Activated CD4-positive, alpha-beta memory T cell treated with anti-CD3 and anti-CD28 coated beads, Interleukin-2, amount 10 ng/mL, durations not matched to agents 7 days and 5 days (primary cell): ENCODE results near the gene SLC35D1. TPM values are rescaled to one million over a fixed set of nuclear protein-coding genes. Genes with fewer than 3 reads are reported as not detected.

Experiments
- CTCF ChIA-PET: fragments of 350-600 bp; sonication (Branson Sonifier 250); formaldehyde crosslinking; loops from one replicate; lab custom pipeline; 2021; ENCODE audit warnings: antibody characterized with exemption, inconsistent platforms; lab: Charles Lee
- POLR2A ChIA-PET: fragments of 350-600 bp; sonication (Branson Sonifier 250); formaldehyde crosslinking; loops from one replicate; lab custom pipeline; 2021; ENCODE audit warnings: antibody characterized with exemption; lab: Charles Lee
- DNase-seq: peaks from one replicate; pipeline ENCODE4 v3.0.0-alpha.2; 2020
- H3K27ac Mint-ChIP-seq: one replicate; pipeline ENCODE4 v1.8.0; 2021; ENCODE audit warnings: mild to moderate bottlenecking, mixed read lengths
- H3K27me3 Mint-ChIP-seq: one replicate; pipeline ENCODE4 v1.8.0; 2021; ENCODE audit warnings: mixed read lengths
- H3K36me3 Mint-ChIP-seq: one replicate; pipeline ENCODE4 v1.8.0; 2021; ENCODE audit warnings: low read depth, mixed read lengths
- H3K4me1 Mint-ChIP-seq: one replicate; pipeline ENCODE4 v1.8.0; 2021; ENCODE audit warnings: mixed read lengths
- H3K4me3 Mint-ChIP-seq: one replicate; pipeline ENCODE4 v1.8.0; 2021; ENCODE audit warnings: mild to moderate bottlenecking, mixed read lengths
- H3K9me3 Mint-ChIP-seq: one replicate; pipeline ENCODE4 v1.8.0; 2021; ENCODE audit warnings: mixed read lengths
- total RNA-seq, 2 experiments: library from RNA; stranded (reverse); gene quantifications; one replicate each; pipeline ENCODE4 v1.2.3, GENCODE V29; 2021

Gene SLC35D1
- total RNA-seq, 2 experiments from 2014 or later, result 14.2 to 15.7 TPM

DNA sequence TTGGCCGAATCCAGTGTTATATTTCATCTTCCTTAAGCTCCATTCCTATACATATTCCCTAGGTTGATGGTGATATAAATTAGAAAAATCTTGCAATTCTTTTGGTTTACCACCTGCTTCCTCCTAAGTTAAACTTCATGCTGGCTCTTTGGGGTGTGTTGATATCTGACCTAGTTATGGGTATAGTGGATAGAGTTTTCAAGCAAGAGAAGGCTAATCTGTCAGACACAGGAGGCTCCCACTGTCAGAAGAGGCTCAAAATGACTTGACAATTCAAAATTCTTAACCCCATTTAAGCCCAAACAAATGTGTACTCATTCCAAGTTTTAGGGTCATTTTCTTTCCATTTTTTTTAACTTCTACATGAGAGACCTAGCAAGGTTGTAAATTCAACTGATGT lies 8.5 kb upstream of the SLC35D1 start:
- no peak for DNase-seq
- Mint-ChIP-seq H3K36me3 (peaks cover 4% of the 10 kb centered on the region), H3K27ac (no peak overlapping the region), H3K27me3 (peaks cover 14% of the 10 kb centered on the region), H3K4me1 (no peaks in the 10 kb centered on the region), H3K4me3 (no peak overlapping the region), H3K9me3 (peaks cover 10% of the 10 kb centered on the region)
- ChIA-PET CTCF (no interaction called here), POLR2A (no interaction called here)

DNA sequence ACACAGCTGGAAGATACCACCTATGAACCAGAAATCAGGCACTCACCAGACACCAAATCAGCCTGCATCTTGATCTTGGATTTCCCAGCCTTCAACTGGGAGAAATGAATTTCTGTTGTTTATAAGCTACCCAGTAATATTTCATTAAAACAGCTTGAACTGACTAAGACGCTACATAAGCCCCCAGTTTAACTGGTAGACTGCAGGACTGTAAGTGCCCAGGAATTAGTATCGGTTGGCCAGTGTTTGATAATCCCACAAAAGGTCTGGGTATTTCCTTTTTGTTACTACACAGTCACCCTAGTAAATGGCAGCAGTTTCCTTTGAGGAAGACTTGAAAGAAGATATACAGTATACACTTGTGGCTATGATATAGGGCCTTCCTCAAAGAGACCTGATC lies 7.3 kb upstream of the SLC35D1 start:
- no peak for DNase-seq
- Mint-ChIP-seq H3K4me1 (no peaks in the 10 kb centered on the region), H3K36me3 (no peaks in the 10 kb centered on the region), H3K9me3 (peaks cover 2% of the 10 kb centered on the region), H3K27me3 (peaks cover 14% of the 10 kb centered on the region), H3K4me3 (no peak overlapping the region), H3K27ac (no peak overlapping the region)
- POLR2A ChIA-PET, result interaction anchor here (1.1 kb wide), 1 partner anchor 78 kb away, joined by 3 read pairs; no protein-coding TSS in a partner anchor
- CTCF ChIA-PET, result interaction anchor here (0.6 kb wide), 1 partner anchor 187 kb away, joined by 3 read pairs; no protein-coding TSS in a partner anchor

DNA sequence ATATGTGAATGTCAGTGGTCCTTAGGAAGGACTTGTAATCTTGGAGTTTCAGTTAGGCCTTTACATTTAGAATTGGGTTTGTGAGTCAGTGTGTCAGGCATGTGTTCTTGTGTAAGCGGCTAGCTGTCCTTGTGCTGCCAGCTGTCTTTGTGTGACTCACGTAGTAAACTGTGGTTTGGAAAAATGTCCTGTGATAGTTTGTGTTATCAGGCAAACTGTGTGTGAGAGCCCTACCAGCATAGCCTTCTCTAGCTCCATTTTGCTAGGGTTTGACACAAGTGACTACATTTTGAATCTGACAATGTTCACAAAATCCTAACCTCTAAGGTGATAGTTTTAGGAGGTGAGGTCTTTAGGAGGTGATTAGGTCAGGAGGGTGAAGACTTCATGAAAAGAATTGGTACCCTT lies 6.9 kb upstream of the SLC35D1 start:
- no peak for DNase-seq
- H3K9me3 Mint-ChIP-seq, result peaks cover 2% of the 10 kb centered on the region
- no peaks in the 10 kb centered on the region for H3K4me1 Mint-ChIP-seq
- H3K27me3 Mint-ChIP-seq, result peaks cover 14% of the 10 kb centered on the region
- no peaks in the 10 kb centered on the region for H3K36me3 Mint-ChIP-seq
- H3K4me3 Mint-ChIP-seq, result no peak overlapping the region
- ChIA-PET POLR2A (interaction anchor here (1.1 kb wide), 1 partner anchor 78 kb away, joined by 3 read pairs; no protein-coding TSS in a partner anchor), CTCF (no interaction called here)
- no peak overlapping the region for H3K27ac Mint-ChIP-seq

DNA sequence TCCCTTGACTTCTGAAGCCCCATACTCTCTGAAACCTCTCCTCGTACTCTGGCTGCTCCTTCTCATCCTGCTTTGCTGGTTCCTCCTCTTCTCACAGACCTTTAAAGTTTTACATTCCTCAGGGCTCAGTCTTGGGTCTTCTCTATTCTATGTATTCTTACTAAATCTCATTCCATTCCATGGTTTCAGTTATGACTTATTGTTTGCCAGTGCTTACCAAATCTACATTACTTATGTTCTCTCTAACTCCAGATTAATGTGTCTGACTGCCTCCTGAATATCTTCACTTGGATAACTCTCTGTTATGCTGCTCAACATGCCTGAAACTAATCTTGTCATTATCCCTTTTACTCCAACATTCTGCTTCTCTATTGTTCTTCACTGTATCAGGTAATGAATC lies 5.4 kb upstream of the SLC35D1 start:
- no peak overlapping the region for H3K4me3 Mint-ChIP-seq
- no peak overlapping the region for H3K27ac Mint-ChIP-seq
- POLR2A ChIA-PET, result no interaction called here
- H3K27me3 Mint-ChIP-seq, result peaks cover 11% of the 10 kb centered on the region
- no peaks in the 10 kb centered on the region for H3K9me3 Mint-ChIP-seq
- H3K36me3 Mint-ChIP-seq, result peaks cover 2% of the 10 kb centered on the region
- DNase-seq, result no peak
- H3K4me1 Mint-ChIP-seq, result peaks cover 7% of the 10 kb centered on the region
- CTCF ChIA-PET, result no interaction called here

DNA sequence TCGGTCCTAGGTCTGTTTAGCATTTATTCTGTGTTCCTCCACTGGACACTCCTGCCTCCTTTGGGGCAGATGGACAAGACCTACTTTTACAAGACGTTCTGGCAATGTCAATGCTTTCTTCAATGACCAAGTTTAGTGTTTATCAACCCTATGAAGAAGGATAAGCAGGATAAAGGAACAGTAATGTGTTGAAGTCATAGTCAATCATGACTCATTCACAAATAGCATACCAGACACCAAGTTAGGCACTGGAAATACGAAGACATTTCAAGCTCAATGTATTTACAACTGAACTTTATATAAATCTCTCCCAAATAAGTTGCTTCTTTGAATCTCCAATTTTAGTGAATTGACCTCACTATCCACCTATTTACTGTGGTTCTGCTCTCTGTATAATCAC lies 4.8 kb upstream of the SLC35D1 start:
- no peak overlapping the region for H3K27ac Mint-ChIP-seq
- peaks cover 8% of the 10 kb centered on the region for H3K27me3 Mint-ChIP-seq
- DNase-seq, result no peak
- H3K9me3 Mint-ChIP-seq, result no peaks in the 10 kb centered on the region
- H3K4me3 Mint-ChIP-seq, result no peak overlapping the region
- peaks cover 2% of the 10 kb centered on the region for H3K36me3 Mint-ChIP-seq
- ChIA-PET CTCF (no interaction called here), POLR2A (no interaction called here)
- peaks cover 9% of the 10 kb centered on the region for H3K4me1 Mint-ChIP-seq

GRCh38 chr1:67058242-67058641 lies 4.3 kb upstream of the SLC35D1 start:
- Mint-ChIP-seq H3K36me3 (peaks cover 2% of the 10 kb centered on the region), H3K27ac (no peak overlapping the region), H3K4me1 (peaks cover 9% of the 10 kb centered on the region), H3K9me3 (no peaks in the 10 kb centered on the region), H3K4me3 (no peak overlapping the region), H3K27me3 (peaks cover 8% of the 10 kb centered on the region)
- no peak for DNase-seq
- ChIA-PET CTCF (no interaction called here), POLR2A (interaction anchor here (0.8 kb wide), 1 partner anchor 886 kb away, joined by 3 read pairs; no protein-coding TSS in a partner anchor)

GRCh38 chr1:67053535-67053784 lies 488 bp downstream of the SLC35D1 start:
- CTCF ChIA-PET, result interaction anchor here (1.1 to 7.5 kb wide), 6 partner anchors 57 to 287 kb away, joined by 3 to 45 read pairs (median 6); partner anchors contain the start of genes DNAI4 and MIER1
- H3K4me3 Mint-ChIP-seq, result peak overlapping the region; percentile 81
- POLR2A ChIA-PET, result interaction anchor here (0.6 to 2.9 kb wide), 24 partner anchors 10 to 871 kb away, joined by 3 to 23 read pairs (median 5); partner anchors contain the start of genes DNAI4, GADD45A, IL23R and MIER1
- no peaks in the 10 kb centered on the region for H3K27me3 Mint-ChIP-seq
- H3K36me3 Mint-ChIP-seq, result peaks cover 28% of the 10 kb centered on the region
- peaks cover 31% of the 10 kb centered on the region for H3K4me1 Mint-ChIP-seq
- DNase-seq, result no peak
- H3K9me3 Mint-ChIP-seq, result no peaks in the 10 kb centered on the region
- peak overlapping the region; percentile 84 for H3K27ac Mint-ChIP-seq

- H3K27me3 Mint-ChIP-seq, result no peaks in the 10 kb centered on the region
- H3K4me1 Mint-ChIP-seq, result peaks cover 31% of the 10 kb centered on the region
- no peaks in the 10 kb centered on the region for H3K9me3 Mint-ChIP-seq
- H3K36me3 Mint-ChIP-seq, result peaks cover 28% of the 10 kb centered on the region
- H3K27ac Mint-ChIP-seq, result peak overlapping the region; percentile 82
- H3K4me3 Mint-ChIP-seq, result peak overlapping the region; percentile 81
- ChIA-PET POLR2A (interaction anchor here (0.6 to 2.9 kb wide), 23 partner anchors 9 to 871 kb away, joined by 3 to 23 read pairs (median 5); partner anchors contain the start of genes DNAI4, GADD45A, IL23R and MIER1), CTCF (interaction anchor here (1.1 to 7.5 kb wide), 6 partner anchors 57 to 286 kb away, joined by 3 to 45 read pairs (median 6); partner anchors contain the start of genes DNAI4 and MIER1)
- DNase-seq, result peak; percentile 31
Observed at GRCh38 chr1:67052741-67053534, 1.0 kb downstream of the SLC35D1 start.

DNA sequence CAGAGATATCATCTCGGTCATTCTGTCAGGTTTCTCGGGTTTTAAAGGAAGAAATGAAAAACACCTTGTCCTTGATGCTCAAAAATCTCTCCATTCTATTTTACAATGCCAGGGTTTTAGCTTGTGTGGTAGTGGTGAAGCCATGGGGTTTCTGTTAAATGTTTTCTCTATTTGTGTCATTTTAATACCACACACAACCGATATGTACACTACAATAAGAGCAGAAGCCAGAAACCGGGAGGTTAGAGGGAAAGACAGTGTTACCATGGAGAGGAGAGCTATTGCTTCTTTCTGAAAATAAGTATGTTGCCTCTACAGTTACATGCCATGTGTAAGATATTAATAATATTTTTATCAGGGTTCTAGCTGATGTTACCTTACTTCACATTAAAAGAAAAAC lies 2.8 kb downstream of the SLC35D1 start:
- Mint-ChIP-seq H3K4me3 (no peak overlapping the region), H3K36me3 (peaks cover 37% of the 10 kb centered on the region), H3K27me3 (no peaks in the 10 kb centered on the region), H3K4me1 (peaks cover 31% of the 10 kb centered on the region), H3K27ac (no peak overlapping the region), H3K9me3 (no peaks in the 10 kb centered on the region)
- ChIA-PET POLR2A (interaction anchor here (0.7 to 1.2 kb wide), 2 partner anchors 70 to 635 kb away, joined by 4 read pairs; no protein-coding TSS in a partner anchor), CTCF (interaction anchor here (1.6 to 7.5 kb wide), 2 partner anchors 119 to 161 kb away, joined by 3 to 45 read pairs; no protein-coding TSS in a partner anchor)
- DNase-seq, result no peak

- ChIA-PET CTCF (interaction anchor here (1.3 kb wide), 1 partner anchor 49 kb away, joined by 6 read pairs; no protein-coding TSS in a partner anchor), POLR2A (interaction anchor here (1.7 kb wide), 1 partner anchor 9 kb away, joined by 6 read pairs; the partner anchor contains the start of gene SLC35D1)
- Mint-ChIP-seq H3K4me3 (no peak overlapping the region), H3K4me1 (no peaks in the 10 kb centered on the region), H3K36me3 (peaks cover 52% of the 10 kb centered on the region), H3K27ac (no peak overlapping the region), H3K9me3 (no peaks in the 10 kb centered on the region), H3K27me3 (no peaks in the 10 kb centered on the region)
- DNase-seq, result no peak
Observed at GRCh38 chr1:67044631-67045270, 9.2 kb downstream of the SLC35D1 start.

DNA sequence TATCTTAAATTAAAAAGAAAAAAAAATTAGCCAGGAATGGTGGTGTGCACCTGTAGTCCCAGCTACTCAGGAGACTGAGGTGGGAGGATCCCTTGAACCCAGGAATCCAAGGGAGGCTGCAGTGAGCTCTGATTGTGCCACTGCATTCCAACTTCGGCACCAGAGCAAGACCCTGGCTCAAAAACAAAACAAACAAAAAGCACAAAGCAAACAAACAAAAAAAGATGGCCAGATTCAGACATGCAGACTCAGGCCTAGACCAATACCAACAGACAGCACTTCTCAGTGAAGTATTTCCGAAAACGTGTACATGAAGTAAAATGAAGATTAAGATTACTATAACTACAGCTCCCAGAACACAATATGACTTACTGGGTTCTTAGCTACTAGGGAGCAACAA lies 10.6 kb downstream of the SLC35D1 start:
- Mint-ChIP-seq H3K4me1 (no peaks in the 10 kb centered on the region), H3K4me3 (no peak overlapping the region), H3K27me3 (no peaks in the 10 kb centered on the region), H3K9me3 (no peaks in the 10 kb centered on the region), H3K27ac (no peak overlapping the region), H3K36me3 (peaks cover 59% of the 10 kb centered on the region)
- DNase-seq, result no peak
- ChIA-PET POLR2A (interaction anchor here (1.0 to 1.7 kb wide), 2 partner anchors 10 to 47 kb away, joined by 3 to 6 read pairs; partner anchors contain the start of gene SLC35D1), CTCF (no interaction called here)

- DNase-seq, result no peak
- Mint-ChIP-seq H3K36me3 (peaks cover 70% of the 10 kb centered on the region), H3K27ac (no peak overlapping the region), H3K9me3 (peaks cover under 1% of the 10 kb centered on the region), H3K27me3 (no peaks in the 10 kb centered on the region), H3K4me1 (no peaks in the 10 kb centered on the region), H3K4me3 (no peak overlapping the region)
- CTCF ChIA-PET, result no interaction called here
- POLR2A ChIA-PET, result no interaction called here
Observed at GRCh38 chr1:67041841-67042503, 12.0 kb downstream of the SLC35D1 start.
